ENCODE data around the gene SCUBE2.
"Not testable (repeated sequence)": the region's sequence is repeated elsewhere in the genome, so short reads cannot be mapped to it uniquely, and the experiment has no call there.

SCUBE2 gene

GRCh38 chr11:9004183-9004926 is 87.0 kb downstream of the SCUBE2 start:
- DNase-seq = no peak

GRCh38 chr11:9003573-9004182 is 87.7 kb downstream of the SCUBE2 start, which contains the start of gene NRIP3:
Gene NRIP3, minus strand, starts transcription at chr11:9004001. Its CDS starts 66 bp downstream, at chr11:9003935.
- peak; percentile 66 for DNase-seq

GRCh38 chr11:9002920-9003572 is 88.4 kb downstream of the SCUBE2 start:
- peak; percentile 12 for DNase-seq

- DNase-seq = peak; percentile 87
Observed at GRCh38 chr11:9001736-9002135, 89.7 kb downstream of the SCUBE2 start.

GRCh38 chr11:8998017-8998416 is 93.4 kb downstream of the SCUBE2 start:
- no peak for DNase-seq

GRCh38 chr11:8997451-8997850 is 93.9 kb downstream of the SCUBE2 start:
- DNase-seq = no peak

GRCh38 chr11:8989453-8989852 is 101.9 kb downstream of the SCUBE2 start:
- DNase-seq = no peak

- no peak for DNase-seq
Observed at GRCh38 chr11:8988329-8989234, 102.8 kb downstream of the SCUBE2 start.

GRCh38 chr11:8987446-8987845 is 104.0 kb downstream of the SCUBE2 start:
- peak; percentile 35 for DNase-seq

GRCh38 chr11:8986772-8987171 is 104.6 kb downstream of the SCUBE2 start:
- not testable (repeated sequence) for DNase-seq

- DNase-seq = no peak
Observed at GRCh38 chr11:8985462-8985861, 105.9 kb downstream of the SCUBE2 start.

GRCh38 chr11:8983552-8983951 is 107.8 kb downstream of the SCUBE2 start:
- peak; percentile 67 for DNase-seq

GRCh38 chr11:8980485-8980884 is 110.9 kb downstream of the SCUBE2 start:
- DNase-seq = no peak

- not testable (repeated sequence) for DNase-seq
Observed at GRCh38 chr11:8979365-8979764, 112.0 kb downstream of the SCUBE2 start.

- no peak for DNase-seq
Observed at GRCh38 chr11:8973121-8973520, 118.3 kb downstream of the SCUBE2 start.

GRCh38 chr11:8971924-8972316 is 119.5 kb downstream of the SCUBE2 start:
- no peak for DNase-seq

- DNase-seq = no peak
Observed at GRCh38 chr11:8971196-8971923, 120.0 kb downstream of the SCUBE2 start.

Measured in activated CD4-positive, alpha-beta T cell treated with anti-CD3 and anti-CD28 coated beads, Interleukin-10, Interleukin-2, amounts not matched to agents 100 ng/mL and 50 ng/mL, durations not matched to agents 16 hours and 8 hours (primary cell).